ENCODE measurements around the gene GNLY.

GNLY gene

DNA sequence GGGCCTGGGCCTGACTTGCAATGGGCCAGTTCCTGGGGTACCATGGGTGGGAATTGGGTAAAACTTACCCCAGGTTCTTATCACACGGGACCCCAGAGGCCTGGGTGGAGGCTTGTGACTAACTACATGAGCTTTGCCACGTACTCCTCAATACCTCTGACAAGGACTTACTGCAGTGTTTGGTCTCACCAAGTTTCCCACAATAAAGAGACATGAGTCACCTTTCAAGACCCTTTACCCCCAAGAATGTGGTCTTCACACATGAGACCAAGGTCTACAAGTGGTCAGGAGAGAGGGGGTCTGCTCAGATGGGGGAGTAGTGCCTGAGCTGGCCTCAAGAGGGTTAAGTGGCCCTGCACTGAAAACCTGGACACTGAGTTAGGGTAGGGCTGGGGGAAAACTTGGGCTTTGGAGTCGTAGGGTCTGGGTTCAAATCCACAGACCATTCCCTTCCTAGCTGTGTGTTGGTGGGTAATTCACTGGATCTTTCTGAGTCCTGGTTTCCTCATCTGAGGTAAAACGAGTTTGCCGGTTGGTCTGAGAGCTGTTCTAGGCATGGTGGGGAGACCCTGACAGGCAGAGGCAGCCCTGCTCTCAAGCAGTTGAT lies 2.0 kb upstream of the GNLY start:
- Mint-ChIP-seq H3K4me3 (no peak overlapping the region), H3K36me3 (ENCODE audit: low read depth) (no peaks in the 10 kb centered on the region), H3K4me1 (ENCODE audit: low read depth) (peaks cover 24% of the 10 kb centered on the region), H3K9me3 (no peaks in the 10 kb centered on the region), H3K27me3 (peaks cover 4% of the 10 kb centered on the region), H3K27ac (peak overlapping the region; percentile 4)

DNA sequence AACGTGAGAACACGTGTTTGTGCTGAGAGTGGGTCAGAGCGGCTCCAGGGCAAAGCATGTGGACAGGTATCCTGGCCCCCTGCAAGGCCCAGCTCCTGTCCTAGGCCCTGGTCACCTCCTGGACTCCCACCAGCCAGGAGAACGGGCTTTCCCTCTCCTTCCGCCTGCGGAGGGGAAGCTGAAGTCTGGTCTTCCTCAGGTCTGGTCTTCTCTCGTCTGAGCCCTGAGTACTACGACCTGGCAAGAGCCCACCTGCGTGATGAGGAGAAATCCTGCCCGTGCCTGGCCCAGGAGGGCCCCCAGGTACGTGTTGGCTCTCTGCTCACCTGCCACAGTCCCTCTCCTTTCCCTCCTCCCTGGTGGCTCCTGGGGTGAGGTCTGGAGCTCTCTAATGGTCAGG lies 963 bp downstream of the GNLY start:
- Mint-ChIP-seq H3K4me3 (peak overlapping the region; percentile 23), H3K4me1 (ENCODE audit: low read depth) (peaks cover 24% of the 10 kb centered on the region), H3K36me3 (ENCODE audit: low read depth) (no peaks in the 10 kb centered on the region), H3K27me3 (peaks cover 4% of the 10 kb centered on the region), H3K9me3 (no peaks in the 10 kb centered on the region), H3K27ac (no peak overlapping the region)

DNA sequence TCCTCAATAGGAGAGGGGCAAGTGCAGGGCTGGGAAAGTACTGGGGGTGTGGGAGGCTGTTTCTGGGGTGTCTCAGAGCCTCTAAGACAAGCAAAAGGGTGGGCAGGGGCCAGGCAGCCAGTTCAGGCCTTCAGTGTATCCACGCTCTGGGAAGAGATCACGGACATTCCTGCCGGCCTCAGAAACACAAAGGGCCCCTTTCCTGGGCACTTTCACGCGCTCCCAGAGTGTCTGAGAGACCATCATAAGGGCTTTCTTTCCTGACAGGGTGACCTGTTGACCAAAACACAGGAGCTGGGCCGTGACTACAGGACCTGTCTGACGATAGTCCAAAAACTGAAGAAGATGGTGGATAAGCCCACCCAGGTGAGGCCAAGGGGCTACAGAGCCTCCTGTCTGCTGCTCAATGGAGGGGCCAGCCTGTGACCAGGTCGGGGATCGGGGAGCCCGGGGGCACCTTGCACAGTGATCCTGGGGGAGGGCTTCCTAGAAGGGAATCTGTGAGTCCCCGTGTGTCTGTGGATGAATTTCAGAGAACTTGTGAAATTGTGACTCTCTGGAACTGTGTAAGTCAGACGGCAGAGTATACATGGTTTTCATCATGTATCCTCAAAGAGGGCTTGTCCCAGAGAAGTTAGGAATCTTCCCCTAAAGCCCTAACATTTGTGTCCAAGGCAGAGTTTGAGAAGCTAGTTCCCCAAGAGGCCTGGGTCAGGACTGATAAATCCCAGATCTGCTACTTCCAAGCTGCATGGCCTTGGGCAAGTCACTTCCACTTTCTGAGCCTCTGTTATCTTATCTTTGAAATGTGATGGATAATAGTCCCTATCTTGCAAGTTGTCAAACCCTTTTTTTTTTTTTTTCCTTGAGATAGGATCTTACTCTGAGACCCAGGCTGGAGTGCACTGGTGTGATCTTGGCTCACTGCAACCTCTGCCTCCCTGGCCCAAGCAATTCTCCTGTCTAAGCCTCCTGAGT lies 1.8 kb downstream of the GNLY start:
- Mint-ChIP-seq H3K27ac (no peak overlapping the region), H3K9me3 (no peaks in the 10 kb centered on the region), H3K4me3 (peak overlapping the region; percentile 23), H3K4me1 (ENCODE audit: low read depth) (peaks cover 24% of the 10 kb centered on the region), H3K36me3 (ENCODE audit: low read depth) (no peaks in the 10 kb centered on the region), H3K27me3 (no peaks in the 10 kb centered on the region)

DNA sequence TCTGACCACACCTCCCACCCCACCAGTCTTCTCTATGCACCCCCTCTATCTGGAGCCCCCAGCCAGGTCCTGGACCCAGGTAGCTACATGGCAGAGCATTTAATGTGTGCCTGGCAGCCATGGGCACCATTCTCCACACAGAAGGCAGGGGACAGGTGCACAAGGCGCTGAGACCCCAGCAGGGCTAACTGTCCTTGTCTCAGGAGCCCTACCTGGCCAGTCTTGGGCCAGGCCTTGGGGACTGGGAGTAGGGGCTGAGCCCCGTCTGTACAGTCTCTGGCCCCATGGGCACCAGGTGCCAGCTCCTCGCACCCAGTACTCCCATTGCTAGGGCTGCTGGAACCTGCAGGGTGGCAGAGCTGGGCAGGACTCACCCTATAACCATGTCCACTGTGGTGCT lies 2.9 kb downstream of the GNLY start:
- H3K9me3 Mint-ChIP-seq: no peaks in the 10 kb centered on the region
- H3K27me3 Mint-ChIP-seq: no peaks in the 10 kb centered on the region
- peaks cover 23% of the 10 kb centered on the region for H3K4me1 Mint-ChIP-seq (ENCODE audit: low read depth)
- no peaks in the 10 kb centered on the region for H3K36me3 Mint-ChIP-seq (ENCODE audit: low read depth)
- H3K4me3 Mint-ChIP-seq: no peak overlapping the region
- no peak overlapping the region for H3K27ac Mint-ChIP-seq

DNA sequence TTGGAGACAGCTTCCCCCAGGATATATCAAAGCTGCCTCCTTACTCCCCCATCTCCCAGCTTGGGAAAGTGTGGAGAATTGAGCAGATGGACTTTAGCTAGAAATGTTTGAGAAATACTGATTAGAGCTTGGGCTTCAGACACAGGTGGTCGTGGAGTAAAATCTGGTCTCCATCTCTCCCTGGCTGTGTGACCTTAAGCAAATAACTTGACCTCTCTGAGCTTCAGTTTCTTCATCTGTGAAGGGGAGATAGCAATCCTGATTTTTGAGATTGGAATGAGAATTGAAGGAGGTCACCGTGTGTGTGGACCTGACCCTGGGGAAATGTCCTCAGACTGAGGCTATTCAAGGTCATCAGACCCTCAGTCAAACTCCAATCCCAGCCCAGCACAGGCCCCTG lies 3.6 kb downstream of the GNLY start:
- Mint-ChIP-seq H3K4me1 (ENCODE audit: low read depth) (peaks cover 23% of the 10 kb centered on the region), H3K36me3 (ENCODE audit: low read depth) (no peaks in the 10 kb centered on the region), H3K27me3 (no peaks in the 10 kb centered on the region), H3K9me3 (no peaks in the 10 kb centered on the region), H3K4me3 (no peak overlapping the region), H3K27ac (no peak overlapping the region)

DNA sequence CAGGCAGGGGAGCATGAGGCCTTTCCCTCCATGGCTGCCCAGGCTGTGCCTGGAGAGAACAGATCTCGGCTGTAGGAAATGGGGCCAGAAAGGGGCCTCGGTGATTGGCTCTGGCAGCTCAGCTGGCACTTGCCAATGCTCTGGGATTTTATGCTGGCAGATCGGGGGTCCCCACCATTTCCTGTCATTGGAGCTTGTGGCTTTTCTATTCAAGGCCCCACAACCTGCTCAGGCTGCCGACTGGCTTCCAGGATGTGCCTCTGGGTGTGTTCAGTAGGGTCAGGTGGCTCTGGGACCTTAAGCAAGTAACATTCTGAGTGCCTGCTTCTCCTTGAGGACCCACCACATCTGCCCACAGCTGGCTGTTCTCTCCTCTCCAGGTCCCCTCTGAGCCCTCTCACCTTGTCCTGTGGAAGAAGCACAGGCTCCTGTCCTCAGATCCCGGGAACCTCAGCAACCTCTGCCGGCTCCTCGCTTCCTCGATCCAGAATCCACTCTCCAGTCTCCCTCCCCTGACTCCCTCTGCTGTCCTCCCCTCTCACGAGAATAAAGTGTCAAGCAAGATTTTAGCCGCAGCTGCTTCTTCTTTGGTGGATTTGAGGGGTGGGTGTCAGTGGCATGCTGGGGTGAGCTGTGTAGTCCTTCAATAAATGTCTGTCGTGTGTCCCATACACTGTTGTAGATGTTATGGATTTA lies 4.2 kb downstream of the GNLY start:
- H3K36me3 Mint-ChIP-seq (ENCODE audit: low read depth): no peaks in the 10 kb centered on the region
- peaks cover 26% of the 10 kb centered on the region for H3K4me1 Mint-ChIP-seq (ENCODE audit: low read depth)
- no peaks in the 10 kb centered on the region for H3K27me3 Mint-ChIP-seq
- no peak overlapping the region for H3K4me3 Mint-ChIP-seq
- no peak overlapping the region for H3K27ac Mint-ChIP-seq
- no peaks in the 10 kb centered on the region for H3K9me3 Mint-ChIP-seq

DNA sequence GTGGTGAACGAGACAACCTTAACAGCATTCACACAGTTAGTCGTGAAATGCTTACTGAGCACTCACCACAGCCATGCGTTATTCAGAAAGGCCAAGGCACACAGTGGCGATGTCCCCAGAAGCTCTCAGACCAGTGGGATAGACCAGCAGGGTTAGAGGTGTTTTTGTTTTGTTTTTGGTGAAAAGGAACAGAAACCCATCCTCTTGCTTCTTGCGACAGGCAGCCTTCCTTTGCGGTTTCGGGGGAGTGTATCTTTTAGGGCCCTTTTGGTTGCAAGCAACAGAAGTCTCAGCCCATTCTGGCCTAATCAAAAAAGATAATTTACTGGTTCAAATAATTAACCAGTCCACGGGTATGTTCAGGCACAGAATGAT lies 4.7 kb downstream of the GNLY start:
- H3K27ac Mint-ChIP-seq: no peak overlapping the region
- no peaks in the 10 kb centered on the region for H3K27me3 Mint-ChIP-seq
- H3K4me1 Mint-ChIP-seq (ENCODE audit: low read depth): peaks cover 26% of the 10 kb centered on the region
- no peaks in the 10 kb centered on the region for H3K9me3 Mint-ChIP-seq
- no peaks in the 10 kb centered on the region for H3K36me3 Mint-ChIP-seq (ENCODE audit: low read depth)
- no peak overlapping the region for H3K4me3 Mint-ChIP-seq

DNA sequence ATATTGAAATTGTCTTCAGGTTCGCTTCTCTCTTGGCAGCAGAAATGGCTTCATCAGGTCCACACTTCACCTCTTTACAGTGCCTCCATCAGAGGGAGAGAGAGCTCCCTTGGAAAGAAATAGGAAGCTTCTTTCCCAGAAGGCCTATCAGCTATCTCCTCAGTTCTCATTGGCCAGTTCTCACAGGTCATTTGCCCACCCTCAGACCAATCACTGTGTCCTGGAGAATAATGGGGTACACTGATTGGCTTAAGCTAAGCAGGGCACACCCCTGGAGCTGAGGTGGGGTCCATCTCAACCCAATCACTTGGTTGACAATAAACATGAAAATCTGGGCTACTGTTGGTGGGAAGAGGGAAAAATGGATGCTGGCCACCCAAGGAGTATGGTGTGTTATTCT lies 5.2 kb downstream of the GNLY start:
- Mint-ChIP-seq H3K4me3 (no peak overlapping the region), H3K4me1 (ENCODE audit: low read depth) (peaks cover 25% of the 10 kb centered on the region), H3K36me3 (ENCODE audit: low read depth) (no peaks in the 10 kb centered on the region), H3K9me3 (no peaks in the 10 kb centered on the region), H3K27me3 (no peaks in the 10 kb centered on the region), H3K27ac (no peak overlapping the region)

DNA sequence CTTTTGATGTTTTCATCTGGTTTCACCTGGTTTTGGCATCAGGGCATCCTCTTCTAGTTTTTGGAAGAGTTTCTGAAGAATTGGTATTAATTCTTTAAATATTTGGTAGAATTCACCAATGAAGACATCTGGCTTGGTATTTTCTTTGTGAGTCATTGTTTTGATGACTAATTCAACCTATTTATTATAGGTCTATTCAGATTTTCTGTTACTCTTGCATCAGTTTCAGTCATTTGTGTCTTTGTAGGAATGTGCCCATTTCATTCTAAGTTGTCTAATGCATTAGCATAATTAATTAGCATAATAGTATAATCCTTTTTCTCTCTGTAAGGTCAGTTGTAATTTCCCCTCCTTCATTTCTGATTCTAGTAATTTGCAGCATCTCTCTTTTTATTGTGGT lies 8.0 kb downstream of the GNLY start:
- H3K36me3 Mint-ChIP-seq (ENCODE audit: low read depth): no peaks in the 10 kb centered on the region
- H3K9me3 Mint-ChIP-seq: no peaks in the 10 kb centered on the region
- no peak overlapping the region for H3K4me3 Mint-ChIP-seq
- H3K27ac Mint-ChIP-seq: peak overlapping the region; percentile 14
- H3K4me1 Mint-ChIP-seq (ENCODE audit: low read depth): peaks cover 47% of the 10 kb centered on the region
- H3K27me3 Mint-ChIP-seq: no peaks in the 10 kb centered on the region

DNA sequence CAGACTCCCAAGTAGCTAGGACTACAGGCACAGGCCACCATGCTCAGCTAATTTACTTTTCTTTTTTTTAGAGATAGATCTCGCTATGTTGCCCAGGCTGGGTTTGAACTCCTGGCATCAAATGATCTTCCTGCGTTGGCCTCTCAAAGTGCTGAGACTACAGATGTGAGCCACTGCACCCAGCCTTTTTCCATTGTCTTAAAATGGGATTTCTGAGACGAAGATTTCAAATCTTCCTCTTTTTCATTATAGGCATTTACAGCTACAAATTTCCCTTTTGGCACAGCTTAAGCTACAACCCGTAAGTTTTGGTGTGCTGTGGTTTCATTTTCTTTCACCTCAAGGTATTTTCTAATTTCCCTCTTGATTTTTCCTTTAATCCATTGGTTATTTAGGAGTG lies 8.6 kb downstream of the GNLY start:
- Mint-ChIP-seq H3K27ac (peak overlapping the region; percentile 14), H3K4me1 (ENCODE audit: low read depth) (peaks cover 48% of the 10 kb centered on the region), H3K36me3 (ENCODE audit: low read depth) (no peaks in the 10 kb centered on the region), H3K27me3 (peaks cover under 1% of the 10 kb centered on the region), H3K4me3 (peak overlapping the region; percentile 8), H3K9me3 (no peaks in the 10 kb centered on the region)

DNA sequence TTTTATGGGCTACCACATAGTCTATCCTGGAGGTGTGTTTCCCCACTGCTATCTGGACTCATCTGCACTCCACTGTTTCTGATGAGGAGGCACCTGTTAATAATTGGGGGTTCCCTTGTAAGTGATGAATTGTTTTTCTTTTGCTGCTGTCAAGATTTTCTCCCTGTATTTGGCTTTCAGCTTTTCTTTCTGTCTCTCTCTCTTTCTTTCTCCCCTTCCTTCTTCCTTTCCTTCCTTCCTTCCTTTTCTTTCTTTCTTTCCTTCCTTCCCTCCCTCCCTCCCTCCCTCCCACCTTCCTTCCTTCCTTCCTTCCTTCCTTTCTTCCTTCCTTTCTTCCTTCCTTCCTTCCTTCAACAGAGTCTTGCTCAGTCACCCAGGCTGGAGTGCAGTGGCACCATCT lies 9.2 kb downstream of the GNLY start:
- peak overlapping the region; percentile 8 for H3K4me3 Mint-ChIP-seq
- H3K9me3 Mint-ChIP-seq: no peaks in the 10 kb centered on the region
- no peaks in the 10 kb centered on the region for H3K36me3 Mint-ChIP-seq (ENCODE audit: low read depth)
- H3K27me3 Mint-ChIP-seq: peaks cover 4% of the 10 kb centered on the region
- peaks cover 48% of the 10 kb centered on the region for H3K4me1 Mint-ChIP-seq (ENCODE audit: low read depth)
- no peak overlapping the region for H3K27ac Mint-ChIP-seq

DNA sequence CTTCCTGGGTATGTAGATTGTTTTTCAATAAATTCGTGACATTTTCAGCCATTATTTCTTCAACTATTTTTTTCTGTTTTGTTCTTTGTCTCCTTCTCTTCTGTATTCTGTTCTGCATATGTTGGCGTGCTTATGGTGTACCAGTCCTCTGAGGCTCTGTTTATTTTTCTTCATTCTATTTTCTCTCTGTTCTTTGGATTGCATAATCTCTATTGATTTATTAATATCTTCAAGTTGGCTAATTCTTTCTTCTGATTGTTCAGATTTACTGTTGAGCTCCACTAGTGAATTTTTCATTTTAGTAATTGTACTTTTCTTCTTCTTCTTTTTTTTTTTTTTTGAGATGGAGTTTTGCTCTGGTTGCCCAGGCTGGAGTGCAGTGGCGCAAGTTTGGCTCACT lies 9.9 kb downstream of the GNLY start:
- Mint-ChIP-seq H3K4me1 (ENCODE audit: low read depth) (peaks cover 48% of the 10 kb centered on the region), H3K27ac (peak overlapping the region; percentile 3), H3K9me3 (no peaks in the 10 kb centered on the region), H3K27me3 (peaks cover 7% of the 10 kb centered on the region), H3K4me3 (no peak overlapping the region), H3K36me3 (ENCODE audit: low read depth) (no peaks in the 10 kb centered on the region)

DNA sequence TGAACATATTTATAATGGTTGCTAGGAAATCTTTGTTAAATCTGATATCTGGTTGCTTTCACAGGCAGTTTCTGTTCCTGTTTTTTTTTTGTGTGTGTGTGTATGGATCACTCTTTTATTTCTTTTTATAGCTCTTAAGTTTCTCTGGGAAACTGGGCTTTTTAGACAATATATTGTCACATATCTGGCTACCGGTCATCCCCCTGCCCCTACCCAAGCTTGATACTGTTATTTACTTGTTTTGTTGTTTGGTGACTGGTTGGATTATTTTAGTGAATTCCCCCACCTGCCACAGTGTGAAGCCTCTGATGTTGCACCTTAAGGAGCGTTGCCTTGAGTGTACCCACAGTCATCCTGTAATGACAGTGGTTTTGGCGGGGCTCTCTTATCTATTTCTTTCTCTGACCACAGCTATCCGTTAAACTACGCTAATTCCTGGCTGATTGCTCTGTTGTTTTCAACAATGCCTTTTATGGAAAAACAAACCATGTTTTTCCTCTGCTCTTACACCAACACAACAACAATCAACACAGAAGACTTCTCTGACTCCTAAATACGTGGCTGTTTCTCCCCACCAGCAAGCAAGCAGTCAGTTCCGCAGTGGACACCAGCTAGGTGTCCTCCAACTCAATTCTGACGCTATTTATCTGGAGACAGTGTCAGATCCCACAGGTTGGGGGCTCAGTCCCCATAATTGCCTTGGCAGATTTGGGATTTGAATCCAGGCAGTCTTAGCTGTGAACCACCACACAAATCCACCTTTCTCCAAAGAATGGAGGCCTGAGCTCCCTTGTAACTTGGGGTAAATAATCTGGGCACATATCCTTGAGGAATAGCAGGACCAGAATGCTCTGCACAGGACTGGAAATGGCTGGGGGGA lies 10.9 kb downstream of the GNLY start:
- Mint-ChIP-seq H3K27me3 (peaks cover 7% of the 10 kb centered on the region), H3K27ac (peak overlapping the region; percentile 10), H3K4me1 (ENCODE audit: low read depth) (peaks cover 48% of the 10 kb centered on the region), H3K9me3 (no peaks in the 10 kb centered on the region), H3K36me3 (ENCODE audit: low read depth) (no peaks in the 10 kb centered on the region), H3K4me3 (no peak overlapping the region)

DNA sequence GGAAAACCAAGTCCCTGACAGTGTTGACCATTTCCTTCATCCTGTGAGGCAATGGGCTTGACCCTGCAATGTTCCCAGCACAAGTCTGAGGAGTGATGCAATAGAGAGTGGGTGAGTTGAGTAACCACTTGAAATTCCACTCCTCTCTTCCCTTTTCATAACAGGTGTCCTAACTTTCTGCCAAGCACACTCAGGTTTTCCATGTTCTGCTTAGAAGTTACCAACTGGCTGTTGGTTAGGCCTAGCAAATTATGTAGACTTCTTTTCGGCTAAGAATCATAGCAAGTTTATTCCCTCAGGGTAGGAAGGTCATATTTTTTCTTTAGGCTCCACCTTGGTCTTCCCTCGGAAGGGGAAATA lies 11.5 kb downstream of the GNLY start:
- H3K4me1 Mint-ChIP-seq (ENCODE audit: low read depth): peaks cover 48% of the 10 kb centered on the region
- H3K27me3 Mint-ChIP-seq: peaks cover 7% of the 10 kb centered on the region
- H3K4me3 Mint-ChIP-seq: no peak overlapping the region
- no peaks in the 10 kb centered on the region for H3K9me3 Mint-ChIP-seq
- H3K36me3 Mint-ChIP-seq (ENCODE audit: low read depth): no peaks in the 10 kb centered on the region
- peak overlapping the region; percentile 10 for H3K27ac Mint-ChIP-seq

Measured in stimulated activated naive CD8-positive, alpha-beta T cell treated with anti-CD3 and anti-CD28 coated beads, Interleukin-15, Interleukin-2, amounts not matched to agents 100 ng/mL and 50 ng/mL, for 24 hours (primary cell).